HG03175 (cell line): ENCODE measurements around the gene CD34.
A peak's percentile ranks its signal among the peaks of the same experiment; 100 is the strongest.

ENCODE experiments used
- ATAC-seq: cut with Tn5 transposase; IDR thresholded peaks from one replicate; pipeline ENCODE4 v1.9.1; 2021; ENCODE audit warnings: mild to moderate bottlenecking, moderate library complexity; ENCODE audit not compliant: unreplicated experiment

CD34 gene

DNA sequence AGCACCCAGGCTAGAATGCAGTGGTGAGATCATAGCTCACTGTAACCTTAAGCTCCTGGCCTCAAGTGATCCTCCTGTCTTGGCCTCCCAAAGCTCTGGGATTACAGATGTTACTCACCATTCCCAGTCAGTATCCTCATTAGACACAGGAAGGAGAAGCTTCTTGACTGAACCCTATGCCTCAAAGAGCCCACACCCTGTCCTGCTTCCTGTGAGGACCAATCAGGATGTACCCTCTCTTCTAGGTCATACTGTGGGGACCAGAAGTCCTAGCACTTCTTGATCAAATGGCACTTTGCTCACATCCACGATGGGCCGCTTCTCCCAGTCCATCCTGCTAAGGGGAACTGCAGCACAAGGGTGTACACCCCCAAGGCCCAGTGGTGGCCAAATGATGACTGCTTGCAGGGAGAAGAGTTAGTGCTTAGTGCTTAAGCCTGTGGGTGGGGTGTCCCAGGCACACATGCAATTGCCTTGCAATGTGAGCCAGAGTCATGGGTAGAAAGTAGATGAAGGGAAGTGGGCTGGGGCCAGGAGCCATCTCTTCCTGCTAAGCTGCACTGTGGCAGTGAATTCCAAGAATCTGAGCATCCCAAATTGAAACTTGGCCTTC is 9.8 kb downstream of the CD34 start:
- ATAC-seq, result no peak

DNA sequence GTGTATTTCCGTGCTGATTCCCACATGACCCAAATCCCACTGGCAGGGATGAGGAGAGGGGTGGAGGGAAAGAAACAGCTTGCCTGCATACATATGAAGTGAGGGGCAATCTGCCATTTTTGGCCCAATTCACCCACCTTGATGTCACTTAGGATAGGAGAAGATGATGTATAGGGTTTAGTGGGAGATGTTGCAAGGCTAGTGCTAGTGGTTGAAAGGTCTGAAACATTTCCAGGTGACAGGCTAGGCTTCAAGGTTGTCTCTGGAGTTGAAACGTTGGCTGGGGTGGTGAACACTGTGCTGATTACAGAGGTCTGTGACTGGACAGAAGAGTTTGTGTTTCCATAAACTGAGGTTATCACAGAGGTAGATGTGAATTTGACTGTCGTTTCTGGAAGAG is 12.1 kb downstream of the CD34 start:
- ATAC-seq, result no peak

DNA sequence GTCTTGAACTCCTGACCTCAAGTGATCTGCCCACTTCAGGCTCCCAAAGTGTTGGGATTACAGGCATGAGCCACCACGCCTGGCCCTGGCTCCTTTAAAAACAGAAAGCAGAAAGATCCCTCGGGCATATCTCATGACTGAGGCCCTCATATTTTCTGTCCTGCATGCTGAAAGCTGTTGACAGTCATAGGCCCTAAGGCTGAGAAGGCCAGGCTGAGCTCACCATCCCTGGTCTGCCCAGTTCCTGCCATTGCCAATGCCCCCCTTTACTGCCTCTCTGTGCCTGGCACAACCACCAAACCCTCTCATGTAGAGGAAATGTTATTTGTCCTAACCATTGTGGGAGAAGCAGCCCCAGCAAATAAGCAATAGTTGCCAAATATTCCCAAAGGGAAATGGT is 12.7 kb downstream of the CD34 start:
- no peak for ATAC-seq

DNA sequence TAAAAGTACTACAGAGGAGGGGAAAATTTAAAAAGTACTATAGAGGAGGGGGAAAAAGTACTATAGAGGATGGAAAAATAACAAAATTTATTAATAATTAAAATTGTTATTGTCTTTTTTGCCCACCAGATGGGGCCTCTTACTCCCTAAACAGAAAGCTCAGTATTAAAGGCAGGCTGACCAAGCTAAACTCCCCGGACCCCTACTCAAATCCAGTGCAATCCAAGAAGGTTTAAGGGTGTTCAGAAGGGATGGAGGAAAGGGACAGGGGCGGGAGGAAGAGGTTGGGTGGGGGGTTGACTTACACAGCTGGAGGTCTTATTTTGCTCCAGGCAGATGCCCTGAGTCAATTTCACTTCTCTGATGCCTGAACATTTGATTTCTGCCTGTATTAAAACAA is 13.7 kb downstream of the CD34 start:
- no peak for ATAC-seq

DNA sequence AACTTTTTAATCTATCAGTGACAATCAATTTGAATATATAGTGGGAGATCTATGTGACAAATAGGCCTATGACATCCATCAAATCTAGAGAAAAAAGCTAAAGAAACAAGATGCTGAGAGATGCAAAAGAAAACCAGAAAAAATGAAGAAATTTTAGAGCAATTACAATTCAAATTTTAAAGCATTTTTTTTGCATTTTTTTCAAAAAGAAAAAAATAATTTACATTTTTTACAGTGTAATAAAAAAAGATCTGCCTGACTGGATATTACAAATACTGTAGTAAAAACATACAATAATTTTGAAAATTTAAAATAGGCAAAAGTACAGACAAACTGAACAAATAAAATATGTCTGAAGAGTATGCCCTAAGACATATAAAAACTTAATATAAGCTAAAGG is 14.4 kb downstream of the CD34 start:
- no peak for ATAC-seq

DNA sequence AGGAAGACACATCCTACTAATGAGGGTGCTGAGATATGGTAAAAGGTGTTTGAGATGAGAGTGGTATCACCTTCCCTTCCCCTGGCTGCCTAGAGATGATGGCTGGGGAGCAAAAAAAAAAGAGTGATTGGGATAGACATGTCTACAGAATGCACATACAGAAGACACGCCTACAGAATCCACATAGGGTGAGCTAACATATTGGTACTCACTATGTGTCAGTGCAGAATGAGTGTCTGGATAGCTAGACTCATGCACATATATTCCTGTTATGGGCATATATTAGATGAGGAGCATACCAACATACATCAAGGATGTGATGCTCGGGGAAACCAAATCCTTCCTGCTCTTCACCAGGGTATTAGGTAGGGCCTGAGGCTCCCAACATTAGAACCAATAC is 16.2 kb downstream of the CD34 start:
- ATAC-seq, result no peak

DNA sequence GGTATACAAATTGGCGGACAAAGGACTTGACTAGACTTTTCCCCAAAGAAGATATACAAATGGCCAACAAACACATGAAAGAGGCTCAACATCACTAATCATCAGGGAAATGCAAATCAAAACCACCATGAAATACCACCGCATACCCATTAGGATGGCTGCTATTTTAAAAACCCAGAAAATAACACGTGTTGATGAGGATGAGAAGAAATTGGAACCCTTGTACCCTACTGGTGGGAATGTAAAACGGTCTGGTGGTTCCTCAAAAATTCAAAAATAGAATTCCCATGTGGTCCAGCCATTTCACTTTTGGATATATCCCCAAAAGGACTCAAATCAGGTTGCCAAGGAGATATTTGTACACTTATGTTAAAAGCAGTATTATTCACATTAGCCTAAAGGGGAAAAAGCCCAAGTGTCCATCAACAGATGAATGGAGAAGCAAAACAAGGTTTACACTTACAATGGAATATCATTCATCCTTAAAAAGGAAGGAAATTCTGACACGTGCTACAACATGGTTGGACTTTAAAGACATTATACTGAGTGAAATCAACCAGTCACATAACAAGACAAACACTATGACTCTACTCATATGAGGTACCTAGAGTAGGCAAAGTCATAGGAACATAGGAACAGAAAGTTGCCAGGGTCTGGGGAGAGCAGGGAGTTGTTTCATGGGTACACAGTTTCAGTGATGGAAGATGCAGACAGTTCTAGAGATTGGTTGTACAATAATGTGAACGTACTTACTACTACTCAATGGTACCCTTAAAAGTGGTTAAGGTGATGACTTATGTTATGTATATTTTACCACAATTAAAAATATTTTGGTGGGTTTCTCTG is 17.0 kb downstream of the CD34 start:
- no peak for ATAC-seq

DNA sequence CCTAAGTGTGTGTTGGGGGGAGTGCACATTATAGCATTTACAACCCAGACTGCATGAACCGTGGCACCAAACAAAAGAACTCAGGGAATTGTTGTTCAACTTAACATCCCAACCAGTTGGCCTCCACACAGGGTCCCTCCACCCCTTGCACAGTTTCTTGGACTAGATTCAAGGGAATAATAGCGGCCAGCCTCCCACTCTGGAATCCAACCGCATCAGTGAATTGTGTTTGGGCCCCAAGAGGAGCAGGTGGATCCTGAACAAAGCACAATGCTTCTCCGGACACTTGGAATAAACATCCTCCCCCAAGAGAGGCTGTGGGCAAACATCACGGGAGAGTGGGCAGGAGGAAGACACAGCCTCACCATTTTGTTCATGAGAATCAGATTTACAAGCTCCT is 18.2 kb downstream of the CD34 start:
- no peak for ATAC-seq

DNA sequence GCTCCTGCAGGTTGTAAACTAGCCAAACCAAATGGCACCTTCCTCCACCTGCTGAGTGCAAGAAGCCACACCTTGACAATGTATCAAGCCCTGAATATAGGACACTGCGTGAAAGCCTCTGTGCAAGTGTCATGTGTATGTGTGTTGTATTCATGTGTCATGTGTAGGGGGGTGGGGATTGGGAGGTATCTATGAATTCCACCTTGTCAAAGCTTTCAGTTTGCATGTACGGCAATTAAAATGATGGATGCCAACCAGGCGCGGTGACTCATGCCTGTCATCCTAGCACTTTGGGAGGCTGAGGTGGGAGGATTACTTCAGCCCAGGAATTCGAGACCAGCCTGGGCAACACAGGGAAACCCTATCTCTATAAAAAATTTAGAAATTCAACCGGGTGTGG is 19.8 kb downstream of the CD34 start:
- ATAC-seq, result no peak

DNA sequence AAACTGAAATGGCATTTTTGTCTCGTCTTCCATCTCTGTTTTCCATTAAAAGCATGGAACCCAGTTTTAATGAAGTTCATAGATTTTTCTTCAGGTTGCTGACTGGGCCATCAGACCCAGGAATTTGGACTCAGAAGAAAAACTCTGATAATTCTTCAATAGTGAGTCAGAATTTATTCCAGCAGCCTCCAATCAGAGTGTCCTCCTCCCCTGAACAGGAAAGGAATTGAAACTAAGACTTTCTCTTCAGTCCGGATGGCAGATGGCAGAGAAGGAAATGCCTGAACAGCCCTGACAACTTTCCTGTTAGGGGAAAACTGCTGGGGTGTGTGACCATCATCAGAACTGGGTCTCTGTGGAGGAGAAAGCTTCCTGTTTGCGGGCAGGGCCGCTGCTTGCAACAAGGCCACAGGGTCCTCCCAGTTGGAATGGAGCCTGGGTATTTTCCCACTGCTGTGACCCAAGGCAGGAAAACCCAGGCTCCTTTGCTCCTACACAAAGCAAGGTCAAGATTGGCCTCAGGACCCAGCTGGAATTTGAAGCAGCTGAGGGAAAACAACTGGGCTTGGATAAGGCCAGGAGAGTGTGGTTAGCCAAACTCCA is 20.7 kb downstream of the CD34 start:
- ATAC-seq, result no peak

DNA sequence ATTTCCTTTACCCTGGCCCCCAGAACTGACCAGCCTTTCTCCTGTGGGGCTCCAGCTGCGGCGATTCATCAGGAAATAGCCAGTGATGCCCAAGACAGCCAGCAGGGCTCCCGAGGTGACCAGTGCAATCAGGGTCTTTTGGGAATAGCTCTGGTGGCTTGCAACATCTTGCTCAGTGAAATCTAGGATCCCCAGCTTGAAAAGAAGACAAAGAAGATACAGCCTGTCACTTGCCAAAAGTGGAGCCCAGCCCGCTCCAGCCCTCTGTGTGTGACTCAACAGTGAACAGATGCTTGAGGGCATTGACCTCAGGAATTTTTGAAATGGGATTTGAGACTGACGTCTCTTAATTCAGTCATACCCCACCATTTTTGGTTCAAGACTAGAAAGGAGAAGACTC is 22.3 kb downstream of the CD34 start:
- no peak for ATAC-seq

DNA sequence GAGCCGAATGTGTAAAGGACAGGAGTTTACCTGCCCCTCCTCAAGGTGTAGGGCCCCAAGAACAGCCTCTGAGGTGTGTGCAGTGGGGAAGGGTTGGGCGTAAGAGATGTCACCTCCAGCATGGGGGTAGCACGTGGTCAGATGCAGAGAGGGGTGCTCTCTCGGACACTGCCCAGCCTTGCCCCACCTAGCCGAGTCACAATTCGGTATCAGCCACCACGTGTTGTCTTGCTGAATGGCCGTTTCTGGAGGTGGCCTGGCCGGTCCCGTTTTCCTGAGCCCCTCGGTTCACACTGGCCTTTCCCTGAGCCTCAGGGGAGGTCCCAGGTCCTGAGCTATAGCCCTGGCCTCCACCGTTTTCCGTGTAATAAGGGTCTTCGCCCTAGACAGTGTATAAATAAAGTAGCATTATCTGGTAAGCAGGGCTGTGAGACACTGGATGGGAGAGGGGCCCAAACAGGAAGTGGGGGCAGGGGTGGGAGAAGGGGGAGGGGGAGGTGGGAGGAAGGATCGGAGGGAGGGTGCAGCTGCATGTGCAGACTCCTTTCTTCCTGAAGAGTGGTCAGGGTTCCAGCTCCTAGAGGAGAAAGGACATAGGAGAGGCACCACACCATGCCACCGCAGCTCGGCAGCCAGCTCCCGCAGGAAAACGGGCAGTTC is 23.3 kb downstream of the CD34 start:
- ATAC-seq, result no peak

DNA sequence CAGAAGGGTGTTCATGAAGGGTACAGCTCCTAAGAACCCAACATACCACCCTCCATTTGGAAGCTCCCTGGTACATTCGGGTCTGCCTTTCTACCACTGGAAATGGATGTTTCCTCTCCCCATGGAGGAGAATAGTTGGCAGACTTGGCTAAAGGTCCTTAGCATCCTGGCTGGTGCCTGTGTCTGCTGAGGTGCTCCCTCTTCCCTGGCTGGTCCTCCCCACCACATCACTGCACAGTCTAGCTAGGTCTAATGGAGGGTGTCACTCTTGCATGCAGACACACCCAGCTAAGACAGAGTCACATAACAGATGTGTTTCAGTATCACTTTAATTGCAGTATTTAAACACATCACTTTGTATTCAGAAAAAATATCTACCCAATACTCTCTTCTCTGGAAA is 24.7 kb downstream of the CD34 start:
- ATAC-seq, result no peak

DNA sequence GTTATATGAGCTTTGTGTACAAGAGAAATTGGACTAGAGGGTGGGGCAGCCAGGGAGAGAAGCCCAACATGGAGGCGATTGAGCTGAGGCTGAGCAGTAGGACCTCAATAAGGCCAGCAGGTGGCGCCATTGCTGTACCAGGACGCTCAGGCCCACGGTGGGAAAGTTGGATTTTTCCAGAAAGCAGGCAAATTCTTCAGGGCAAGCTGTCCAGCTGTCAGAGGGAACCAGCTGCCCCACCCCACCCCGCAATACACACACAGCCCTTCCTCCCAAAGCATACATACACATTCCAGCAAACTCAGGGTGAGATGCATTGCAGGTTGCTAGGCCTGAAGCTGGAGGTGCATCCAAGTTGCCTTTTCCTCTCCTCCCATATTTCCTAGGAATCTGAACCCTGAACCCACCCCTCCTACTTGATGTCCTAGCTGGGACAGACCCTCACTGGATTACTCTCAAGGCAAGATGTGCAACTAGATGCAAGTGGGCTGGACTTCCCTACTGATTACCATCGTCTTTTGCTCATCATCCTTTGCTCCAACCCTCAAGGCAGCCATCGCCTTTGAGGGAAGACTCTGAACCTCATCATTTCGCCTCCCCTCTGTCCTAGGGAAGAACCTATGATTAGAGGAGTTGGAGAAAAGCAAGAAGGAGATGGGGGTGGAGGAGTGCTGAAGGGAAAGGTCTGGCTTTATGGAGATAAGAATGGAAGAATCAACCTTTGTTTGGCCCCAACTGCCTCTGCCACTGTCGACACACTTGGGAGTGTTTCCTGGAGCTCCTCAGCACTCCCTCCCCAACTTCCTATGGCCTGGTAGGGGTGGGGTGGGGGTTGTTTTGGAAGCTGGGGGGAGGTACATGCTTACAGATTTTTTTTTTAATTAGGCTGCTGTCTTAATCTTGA is 25.5 kb downstream of the CD34 start:
- ATAC-seq, result peak; percentile 81

DNA sequence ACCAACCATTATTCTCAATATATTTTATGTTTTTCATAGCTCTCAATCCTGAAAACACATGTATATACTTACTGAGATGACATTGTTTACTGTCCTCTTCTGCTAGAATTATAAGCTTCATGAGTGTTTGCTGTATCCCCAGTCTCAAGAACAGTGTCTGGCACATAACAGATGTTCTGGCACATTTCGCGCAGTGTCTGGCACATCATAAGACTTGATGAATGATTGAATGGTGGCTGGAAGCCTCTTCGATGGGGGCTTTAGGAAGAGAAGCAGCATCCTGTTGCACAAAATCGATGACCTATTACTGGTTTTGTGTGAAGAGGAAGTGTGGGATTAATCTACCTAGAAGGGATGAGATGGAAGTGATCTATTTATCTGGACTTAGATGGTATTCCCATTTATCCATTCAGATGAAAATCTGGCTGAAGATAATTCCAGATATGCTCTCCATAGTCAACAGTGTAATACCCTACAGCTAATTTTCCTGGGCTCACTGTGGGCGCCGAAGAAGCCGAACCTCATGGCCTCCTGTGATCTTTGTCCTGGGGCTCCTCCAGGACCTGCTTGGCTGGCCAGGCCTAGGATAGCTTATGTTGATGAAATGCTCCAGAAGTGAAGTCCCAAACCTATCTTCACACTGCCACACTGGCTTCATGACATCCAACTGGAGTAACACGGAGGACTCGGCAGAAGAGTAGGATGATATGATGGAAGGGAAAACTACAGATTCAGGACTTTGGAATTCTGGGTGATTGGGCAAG is 26.5 kb downstream of the CD34 start:
- no peak for ATAC-seq

DNA sequence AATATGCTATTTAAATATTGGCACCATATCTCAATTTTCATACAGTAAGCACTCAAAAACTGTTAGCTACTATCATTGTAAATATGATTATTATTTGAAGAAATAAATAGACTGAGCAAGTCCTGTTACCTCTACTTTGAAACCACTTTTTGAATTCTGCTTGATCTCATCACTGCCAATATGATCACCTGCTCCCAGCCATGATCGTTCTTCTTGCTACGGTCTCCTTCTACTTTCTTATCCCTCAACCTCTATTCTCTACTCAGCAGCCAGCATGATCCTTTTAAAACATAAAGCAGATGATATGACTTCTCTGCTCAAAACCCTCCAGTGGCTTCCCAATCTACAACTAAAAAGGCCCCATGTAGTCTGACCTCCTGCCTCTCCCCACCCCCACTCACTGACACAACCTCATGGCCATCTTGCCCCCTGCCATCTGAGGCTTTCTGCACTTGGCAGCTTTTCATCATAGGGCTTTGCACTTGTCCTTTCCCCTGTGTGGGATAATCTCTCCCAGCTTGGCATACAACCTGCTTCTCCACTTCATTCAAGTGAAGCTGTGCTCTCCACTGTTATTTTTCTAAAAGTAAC is 27.2 kb downstream of the CD34 start:
- ATAC-seq, result no peak

DNA sequence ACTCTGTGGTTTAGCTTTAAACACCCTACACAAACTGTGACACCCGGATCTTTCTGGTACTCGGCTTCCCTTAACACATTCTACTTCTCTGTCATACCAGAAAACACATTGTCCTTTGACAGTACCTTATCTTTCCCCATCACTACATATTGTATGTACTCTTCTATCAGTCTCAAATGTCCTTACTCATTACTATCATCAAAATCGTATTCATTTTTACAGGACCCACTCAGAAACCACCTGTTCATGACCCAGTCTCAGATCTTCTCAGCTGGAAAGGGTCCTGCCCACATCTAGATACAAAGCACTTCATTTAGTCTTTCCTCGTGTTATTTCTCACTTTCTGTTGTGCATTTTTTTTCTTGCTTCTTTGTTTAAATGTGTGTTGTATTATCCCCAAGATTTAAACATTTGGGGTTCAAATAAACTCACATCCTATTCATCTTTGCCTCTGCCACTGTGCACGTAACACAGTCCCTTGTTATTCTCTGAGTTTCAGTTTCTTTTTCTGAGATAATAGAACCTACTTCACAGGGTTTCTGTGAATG is 27.7 kb downstream of the CD34 start:
- ATAC-seq, result peak; percentile 60

DNA sequence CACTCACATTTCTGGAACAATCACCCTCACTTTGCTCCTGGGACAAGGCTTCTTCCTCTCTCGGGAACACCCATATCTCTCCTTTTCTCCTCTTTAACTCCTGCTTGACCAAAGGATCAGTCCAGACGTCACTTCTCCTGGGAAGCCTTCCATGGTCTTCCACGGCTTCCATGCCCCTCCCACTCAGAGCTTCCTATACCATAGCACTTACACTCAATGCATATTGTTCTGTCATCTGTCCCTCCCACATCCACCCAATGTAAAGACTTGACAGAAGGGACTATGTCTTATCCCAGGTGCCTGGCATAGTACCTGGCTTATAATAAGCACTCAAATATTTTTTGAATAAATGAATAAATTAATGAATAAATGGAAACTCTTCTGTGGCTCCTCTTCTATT is 28.2 kb downstream of the CD34 start:
- no peak for ATAC-seq

DNA sequence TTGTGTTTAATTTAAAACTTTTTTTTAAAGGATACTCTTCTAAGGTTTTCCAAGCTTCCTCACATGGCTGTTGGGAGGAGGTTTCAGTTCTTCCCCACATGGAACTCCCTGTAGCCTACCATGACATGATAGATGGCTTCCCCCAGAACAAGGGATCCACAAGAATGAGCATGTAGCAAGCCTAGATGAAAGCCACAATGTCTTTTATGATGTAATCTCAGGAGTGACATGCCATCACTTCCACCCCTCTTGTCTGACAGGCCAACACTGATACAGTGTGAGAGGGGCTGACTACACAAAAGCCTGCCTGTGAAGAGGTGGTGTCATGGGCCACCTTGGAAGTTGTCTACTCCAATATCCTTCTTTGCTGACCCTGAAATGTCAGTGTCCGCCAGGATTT is 32.0 kb downstream of the CD34 start:
- no peak for ATAC-seq
